Ovary (tissue), 3 donors: ENCODE measurements around the gene CIC.

ENCODE experiments used
- CTCF ChIP-seq, 3 donors: fragments of 450-650 bp in 2 of 3; fragments of 200-600 bp in 1 of 3; IDR thresholded peaks; one replicate each; pipeline versions ENCODE4 v1.5.1 to v1.8.0; 2016 to 2022; ENCODE audit warnings: antibody characterized with exemption in 3 of 3, mild to moderate bottlenecking in 1 of 3
- EP300 ChIP-seq: sonication (generic); formaldehyde crosslinking; IDR thresholded peaks from one replicate; pipeline ENCODE4 v1.6.1; 2017; ENCODE audit warnings: antibody characterized with exemption
- POLR2A ChIP-seq: fragments of 450-650 bp; IDR thresholded peaks from one replicate; pipeline ENCODE4 v1.6.1; 2017; ENCODE audit warnings: antibody characterized with exemption, mild to moderate bottlenecking, moderate library complexity
- donor health status: DM: no; HTN: no; CAD: no.

GRCh38 chr19:42224940-42225717 lies 43.9 kb upstream of the CIC start:
- TF ChIP-seq POLR2A (no peak), CTCF (IDR thresholded peaks at IDR 0.05) (no peak), EP300 (no peak)
